Parathyroid adenoma (tissue), 2 donors: ENCODE measurements around the gene CLASRP.

Source experiments
- H2AFZ ChIP-seq: fragments of 300-600 bp; sonication (generic); one replicate; pipeline ENCODE4 v1.7.0; 2017; ENCODE audit warnings: antibody characterized with exemption, mild to moderate bottlenecking
- H3K27ac ChIP-seq: fragments of 300-600 bp; sonication (generic); one replicate; pipeline ENCODE4 v1.7.0; 2017
- H3K27me3 ChIP-seq: fragments of 300-600 bp; sonication (generic); one replicate; pipeline ENCODE4 v1.7.0; 2017; ENCODE audit warnings: low read length; ENCODE audit not compliant: control insufficient read depth, insufficient read depth
- H3K36me3 ChIP-seq: fragments of 300-600 bp; sonication (generic); one replicate; pipeline ENCODE4 v1.7.0; 2017; ENCODE audit warnings: low read length; ENCODE audit not compliant: control insufficient read depth, insufficient read depth
- H3K4me1 ChIP-seq: fragments of 300-600 bp; sonication (generic); one replicate; pipeline ENCODE4 v1.7.0; 2017; ENCODE audit warnings: control low read depth
- H3K4me2 ChIP-seq: fragments of 300-600 bp; sonication (generic); one replicate; pipeline ENCODE4 v1.7.0; 2017; ENCODE audit warnings: low read length
- H3K4me3 ChIP-seq: fragments of 300-600 bp; sonication (generic); one replicate; pipeline ENCODE4 v1.7.0; 2017; ENCODE audit warnings: low read depth, low read length
- H3K79me2 ChIP-seq: fragments of 300-600 bp; sonication (generic); one replicate; pipeline ENCODE4 v1.7.0; 2017; ENCODE audit warnings: control low read depth
- H3K9ac ChIP-seq: fragments of 300-600 bp; sonication (generic); one replicate; pipeline ENCODE4 v1.7.0; 2017; ENCODE audit warnings: mild to moderate bottlenecking
- H3K9me3 ChIP-seq: fragments of 300-600 bp; sonication (generic); one replicate; pipeline ENCODE4 v1.7.0; 2017; ENCODE audit warnings: low read length; ENCODE audit not compliant: control insufficient read depth
- CTCF ChIP-seq: fragments of 300-600 bp; sonication (generic); IDR thresholded peaks from one replicate; pipeline ENCODE4 v1.7.0; 2017; ENCODE audit warnings: antibody characterized with exemption, mild to moderate bottlenecking
- donor health status: primary hyperparathyroidism.

CLASRP gene

GRCh38 chr19:45101806-45102205 lies 63.0 kb downstream of the CLASRP start:
- Histone ChIP-seq H3K36me3 (no peaks in the 10 kb centered on the region), H3K27me3 (no peaks in the 10 kb centered on the region), H3K79me2 (peaks cover 83% of the 10 kb centered on the region), H3K9me3 (no peaks in the 10 kb centered on the region), H3K4me1 (peaks cover 41% of the 10 kb centered on the region), H3K4me2 (no peak overlapping the region), H2AFZ (no peak overlapping the region), H3K27ac (no peak overlapping the region), H3K9ac (no peak overlapping the region), H3K4me3 (no peak overlapping the region)
- no peak for TF ChIP-seq CTCF

GRCh38 chr19:45102481-45102880 lies 63.6 kb downstream of the CLASRP start:
- H3K9ac ChIP-seq: no peak overlapping the region
- no peak overlapping the region for H3K4me3 ChIP-seq
- no peak overlapping the region for H3K4me2 ChIP-seq
- peaks cover 83% of the 10 kb centered on the region for H3K79me2 ChIP-seq
- H3K36me3 ChIP-seq: no peaks in the 10 kb centered on the region
- no peaks in the 10 kb centered on the region for H3K9me3 ChIP-seq
- no peak overlapping the region for H3K27ac ChIP-seq
- peaks cover 38% of the 10 kb centered on the region for H3K4me1 ChIP-seq
- no peaks in the 10 kb centered on the region for H3K27me3 ChIP-seq
- TF ChIP-seq CTCF: no peak
- no peak overlapping the region for H2AFZ ChIP-seq

- H3K27me3 ChIP-seq: no peaks in the 10 kb centered on the region
- no peak overlapping the region for H2AFZ ChIP-seq
- H3K36me3 ChIP-seq: no peaks in the 10 kb centered on the region
- no peak overlapping the region for H3K27ac ChIP-seq
- H3K9ac ChIP-seq: no peak overlapping the region
- H3K9me3 ChIP-seq: no peaks in the 10 kb centered on the region
- H3K79me2 ChIP-seq: peaks cover 84% of the 10 kb centered on the region
- peak overlapping the region; percentile 51 for H3K4me2 ChIP-seq
- H3K4me1 ChIP-seq: peaks cover 32% of the 10 kb centered on the region
- H3K4me3 ChIP-seq: no peak overlapping the region
- TF ChIP-seq CTCF: no peak
These were observed 64.3 kb downstream of the CLASRP start for GRCh38 chr19:45103156-45103507.

GRCh38 chr19:45103508-45104319 lies 64.9 kb downstream of the CLASRP start:
- peaks cover 26% of the 10 kb centered on the region for H3K4me1 ChIP-seq
- H3K9ac ChIP-seq: no peak overlapping the region
- no peak overlapping the region for H3K27ac ChIP-seq

More at GRCh38 chr19:45103508-45104319, 64.9 kb downstream of the CLASRP start:
- H3K79me2 ChIP-seq: peaks cover 85% of the 10 kb centered on the region
- no peaks in the 10 kb centered on the region for H3K9me3 ChIP-seq
- H2AFZ ChIP-seq: no peak overlapping the region
- no peaks in the 10 kb centered on the region for H3K36me3 ChIP-seq
- H3K27me3 ChIP-seq: no peaks in the 10 kb centered on the region
- no peak for TF ChIP-seq CTCF
- H3K4me2 ChIP-seq: no peak overlapping the region
- no peak overlapping the region for H3K4me3 ChIP-seq
